NCI-H2196 (cell line): ENCODE results near the gene RPL36A.

Experiments used
- DNase-seq: peaks from one replicate; lab custom pipeline; 2025; ENCODE audit not compliant: unreplicated experiment; lab: John Stamatoyannopoulos, UW

Gene RPL36A

DNA sequence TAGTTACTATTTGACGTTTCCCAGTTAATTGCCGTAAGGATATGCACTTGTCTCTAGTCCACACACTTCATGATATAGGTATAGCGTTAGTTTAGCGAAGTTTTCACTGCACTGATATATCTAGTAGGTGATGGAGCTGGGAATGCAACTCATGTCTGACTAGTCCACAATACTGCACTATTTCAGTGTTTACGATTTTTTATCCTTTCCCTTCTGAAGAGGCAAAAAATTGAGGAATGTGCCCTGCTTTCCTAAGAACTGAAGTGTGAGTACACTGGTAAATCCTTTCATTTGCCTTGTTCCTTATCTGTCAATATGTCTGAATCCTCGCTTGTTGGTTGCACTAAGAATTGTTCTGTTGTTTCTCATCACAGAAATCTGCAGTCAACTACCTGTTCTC lies 1.0 kb downstream of the RPL36A start:
- DNase-seq, result no peak

DNA sequence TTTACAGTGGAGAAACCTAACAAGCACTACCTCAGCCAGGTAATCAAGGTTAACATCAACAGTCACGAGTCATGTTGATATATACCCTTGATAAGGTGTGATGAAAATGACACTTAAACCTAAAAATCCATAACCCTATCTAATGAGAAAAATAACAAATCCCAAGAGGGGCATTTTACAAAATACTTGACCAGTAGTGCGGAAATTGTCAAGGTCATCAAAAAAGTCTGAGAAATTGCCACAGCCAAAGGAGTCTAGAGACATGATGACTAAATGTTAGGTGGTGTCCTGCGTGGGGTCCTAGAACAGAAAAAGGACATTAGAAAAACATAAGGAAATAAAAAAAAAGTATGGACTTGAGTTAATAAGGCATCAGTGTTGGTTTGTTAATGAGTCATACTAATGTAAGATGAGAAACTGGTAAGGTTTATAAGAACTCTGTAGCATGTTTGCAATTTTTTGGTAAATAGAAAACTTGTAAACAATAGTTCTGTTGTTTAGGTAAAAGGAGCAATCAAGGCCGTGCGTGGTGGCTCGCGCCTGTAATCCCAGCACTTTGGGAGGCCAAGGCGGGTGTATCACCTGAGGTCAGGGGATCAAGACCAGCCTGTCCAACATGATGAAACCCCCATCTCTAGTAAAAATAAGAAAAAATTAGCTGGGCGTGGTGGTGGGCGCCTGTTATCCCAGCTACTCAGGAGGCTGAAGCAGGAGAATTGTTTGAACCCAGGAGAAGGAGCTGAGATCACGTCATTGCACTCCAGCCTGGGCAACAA lies 2.9 kb downstream of the RPL36A start:
- no peak for DNase-seq

DNA sequence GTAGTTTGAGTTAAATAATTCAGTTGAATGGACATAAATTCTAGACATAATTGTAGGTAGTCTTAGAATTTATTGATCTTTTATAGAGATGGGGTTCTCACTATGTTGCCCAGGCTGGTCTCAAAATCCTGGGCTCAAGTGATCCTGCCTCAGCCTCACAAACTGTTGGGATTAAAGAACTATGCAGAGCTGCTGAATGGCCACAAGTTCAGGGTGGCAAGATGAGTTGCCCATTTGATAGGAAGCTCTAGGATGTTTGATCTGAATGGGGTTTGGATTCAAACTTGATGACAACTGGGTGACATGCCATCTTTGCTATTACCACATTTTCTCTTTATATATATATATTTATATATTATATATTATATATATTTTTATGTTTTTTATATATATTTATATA lies 3.6 kb downstream of the RPL36A start:
- DNase-seq, result no peak

DNA sequence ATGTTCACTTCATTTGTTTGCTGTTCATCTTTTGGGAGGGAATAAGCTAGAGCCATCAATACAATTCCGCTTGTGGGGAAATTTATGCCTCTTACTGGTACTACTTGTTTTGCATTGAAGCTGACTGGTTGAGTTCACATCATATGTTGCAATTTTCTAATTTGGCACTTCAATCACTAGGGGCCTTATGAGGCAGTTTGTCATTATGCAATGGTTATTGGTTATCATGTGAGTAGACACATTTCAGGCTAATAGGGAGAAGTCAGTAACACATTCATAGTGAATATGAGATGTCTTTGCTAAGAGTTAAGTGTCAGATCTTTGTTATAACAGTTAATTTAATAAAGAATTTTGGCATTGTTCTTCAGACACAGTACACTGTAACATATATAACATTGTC lies 5.0 kb downstream of the RPL36A start:
- DNase-seq, result no peak

DNA sequence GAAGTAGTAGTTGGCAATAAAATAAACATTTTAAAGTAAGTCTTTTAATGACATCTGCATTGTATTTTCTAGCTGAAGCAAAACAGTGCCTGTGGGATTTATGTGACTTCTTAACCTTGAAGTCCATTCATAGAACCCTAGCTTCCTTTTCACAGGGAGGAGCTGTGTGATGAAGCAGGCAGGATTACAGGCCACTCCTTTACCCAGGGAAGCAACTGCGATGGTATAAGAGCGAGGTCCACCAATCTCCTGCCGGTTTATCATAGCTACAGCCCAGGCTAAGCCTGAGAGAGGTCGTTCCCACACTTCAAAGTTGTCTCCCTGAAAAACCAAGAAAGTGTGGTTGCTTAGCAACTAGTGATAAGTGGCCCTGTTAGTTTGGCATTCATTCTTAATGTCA lies 7.0 kb downstream of the RPL36A start:
- no peak for DNase-seq

DNA sequence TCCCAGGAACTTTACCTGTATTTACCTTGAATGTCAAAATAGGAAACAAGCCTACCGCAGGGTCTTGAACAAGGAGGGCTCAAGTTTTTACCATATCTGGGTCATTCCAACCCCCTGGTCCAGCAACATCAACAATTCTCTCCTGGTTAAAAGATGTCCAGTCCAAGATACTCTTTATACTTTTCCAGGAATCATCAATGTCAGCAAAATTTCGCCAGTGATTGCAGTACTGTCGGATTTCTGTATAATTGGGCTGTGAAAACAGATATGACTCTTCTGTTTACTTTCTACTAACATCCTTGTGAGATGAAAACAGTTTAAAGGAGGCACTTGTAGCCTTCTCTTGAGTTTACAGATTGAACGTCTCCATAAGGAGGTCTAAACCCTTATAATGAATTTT lies 7.9 kb downstream of the RPL36A start:
- DNase-seq, result no peak

DNA sequence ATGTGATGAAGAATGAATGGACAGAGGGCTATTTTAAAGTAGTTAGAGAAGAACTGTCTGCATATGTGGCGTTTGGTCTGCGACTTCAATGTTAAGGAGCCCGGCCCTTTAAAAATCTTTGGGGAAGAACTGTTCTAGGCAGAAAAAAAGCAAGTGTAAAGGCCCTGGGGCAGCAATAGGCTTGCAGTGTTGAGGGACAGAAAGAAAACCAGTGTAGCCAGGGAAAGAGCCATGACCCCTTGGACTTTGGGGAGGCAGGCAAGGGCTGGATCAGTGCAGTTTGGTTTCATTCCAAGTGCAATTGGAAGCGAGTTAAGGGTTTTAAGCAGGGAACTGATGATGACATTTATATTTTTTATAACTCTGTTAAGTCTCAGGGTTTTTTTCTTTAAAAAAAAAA lies 9.0 kb downstream of the RPL36A start:
- no peak for DNase-seq

DNA sequence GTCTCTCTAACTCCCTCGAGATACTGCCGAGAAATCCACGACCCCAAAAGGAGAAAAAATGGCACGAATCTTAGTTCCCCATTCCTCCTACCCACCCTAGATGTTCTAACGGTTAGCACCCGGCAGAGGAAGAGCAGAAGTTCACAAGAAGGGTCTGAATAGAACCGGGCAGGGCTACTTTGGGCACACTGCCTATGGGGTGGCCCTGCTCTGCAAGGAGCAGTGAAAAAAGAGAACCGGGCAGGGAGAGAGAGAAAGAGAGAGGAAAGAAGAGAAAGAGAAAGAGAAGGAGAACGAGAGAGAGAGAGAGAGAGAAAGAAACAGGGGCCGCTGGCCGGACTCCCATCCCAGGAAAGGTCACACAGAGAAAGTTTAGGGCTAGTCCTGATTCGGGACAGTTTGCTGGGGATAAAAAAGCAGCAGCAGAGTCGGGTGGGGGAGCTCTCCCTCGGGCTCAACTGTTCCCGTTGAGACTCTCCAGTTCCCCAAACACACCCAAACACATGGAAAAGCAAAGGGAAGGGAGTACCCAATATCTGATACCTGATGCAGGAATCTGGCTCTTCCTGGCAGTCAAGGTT lies 16.4 kb downstream of the RPL36A start:
- no peak for DNase-seq

DNA sequence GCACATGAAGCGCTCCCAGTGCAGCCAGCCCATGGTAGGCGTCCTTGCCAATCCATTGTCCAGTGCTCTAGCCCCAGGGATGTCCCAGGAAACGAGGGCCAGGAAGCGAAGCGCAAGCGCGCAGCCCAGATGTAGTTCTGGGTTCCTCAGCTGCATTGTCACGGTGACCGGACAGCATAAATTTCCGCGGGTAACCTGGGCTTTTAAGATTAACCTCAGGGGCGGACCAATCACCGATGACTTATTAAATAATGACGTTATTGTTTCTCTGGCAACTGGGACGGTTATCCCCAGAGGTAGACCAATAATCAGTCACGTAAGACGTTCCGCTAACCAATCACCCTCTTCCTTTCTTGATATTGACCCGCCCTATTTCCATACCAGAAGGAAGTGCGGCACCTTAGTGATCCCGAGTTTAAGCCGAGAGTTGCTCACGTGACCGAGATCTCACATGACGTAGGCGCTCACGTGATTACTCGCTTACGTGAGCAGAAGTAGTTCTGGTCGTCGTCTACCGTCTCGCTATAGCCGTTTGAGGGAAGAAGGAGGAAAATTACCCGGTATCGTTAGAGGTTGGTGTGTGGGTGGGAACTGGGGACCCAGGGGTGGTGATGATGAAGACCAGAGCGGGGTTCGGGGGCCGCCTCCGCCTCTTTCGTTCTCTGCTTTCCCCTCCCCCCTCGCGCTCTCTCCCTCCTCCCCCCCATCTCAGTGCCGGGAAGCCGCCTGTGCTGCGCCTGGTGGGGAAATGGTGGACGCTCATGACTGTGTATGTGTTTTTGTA lies 17.1 kb downstream of the RPL36A start, which contains the start of the genes GLA and HNRNPH2:
Gene GLA, minus strand, starts transcription at position 178 of the 784 bp plus-strand sequence. Its CDS starts 22 bp downstream, at position 156.
Gene HNRNPH2, plus strand, starts transcription at position 475 of the 784 bp plus-strand sequence. CDS start 3,767 bp downstream, outside the sequence.
- peak; percentile 89 for DNase-seq

DNA sequence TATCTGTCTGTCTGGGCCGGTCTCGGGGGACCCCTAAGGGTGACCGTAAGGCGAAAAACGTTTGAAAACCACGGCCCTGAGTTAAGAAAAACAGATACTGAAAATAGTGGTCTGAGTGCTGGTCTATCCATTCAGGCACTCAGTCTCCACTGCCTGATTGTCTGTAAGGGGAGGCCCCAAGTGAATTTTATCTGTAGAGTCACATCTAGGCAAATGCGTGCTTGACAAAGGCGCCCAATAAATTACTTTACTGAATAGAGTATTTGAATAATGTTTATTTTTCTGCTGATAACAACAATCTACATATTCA lies 17.7 kb downstream of the RPL36A start:
- DNase-seq, result no peak

DNA sequence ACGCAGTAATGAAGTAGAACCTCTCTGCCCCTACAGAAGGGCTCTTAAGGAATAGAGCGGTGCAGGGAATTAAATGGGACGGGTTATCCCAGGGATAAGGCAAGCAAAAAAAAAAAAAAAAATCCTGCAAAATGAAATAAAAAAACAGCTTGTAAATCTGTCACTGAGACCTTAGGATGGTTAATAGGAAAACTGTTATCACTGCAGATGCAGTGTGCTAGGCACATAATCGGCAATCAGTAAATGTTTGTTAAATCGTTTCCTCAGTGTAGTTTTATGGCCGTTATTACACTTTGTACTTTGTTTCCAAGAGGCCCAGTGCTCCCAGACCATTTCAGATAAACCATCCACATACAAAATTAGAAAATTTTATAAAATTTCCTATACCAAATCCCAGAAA lies 18.2 kb downstream of the RPL36A start:
- DNase-seq, result no peak

DNA sequence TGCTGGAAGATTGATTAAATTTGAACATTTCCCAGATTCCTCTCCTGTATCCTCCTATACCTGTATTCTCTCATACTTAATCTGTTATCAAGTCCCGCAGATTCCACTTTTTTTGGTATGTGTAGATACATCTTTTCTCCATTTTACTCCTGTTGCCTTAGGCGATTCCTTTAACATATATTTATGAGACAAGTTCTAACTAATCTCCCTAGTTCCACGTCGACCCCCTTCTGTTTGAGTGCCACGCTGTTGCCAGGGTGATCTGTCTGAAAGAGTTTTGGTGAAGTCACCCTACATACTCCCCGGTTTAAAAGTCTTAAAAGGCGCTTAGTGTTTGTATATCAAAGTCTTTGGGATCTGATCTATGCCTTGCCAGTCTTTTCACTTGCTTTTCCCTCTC lies 19.6 kb downstream of the RPL36A start:
- no peak for DNase-seq

DNA sequence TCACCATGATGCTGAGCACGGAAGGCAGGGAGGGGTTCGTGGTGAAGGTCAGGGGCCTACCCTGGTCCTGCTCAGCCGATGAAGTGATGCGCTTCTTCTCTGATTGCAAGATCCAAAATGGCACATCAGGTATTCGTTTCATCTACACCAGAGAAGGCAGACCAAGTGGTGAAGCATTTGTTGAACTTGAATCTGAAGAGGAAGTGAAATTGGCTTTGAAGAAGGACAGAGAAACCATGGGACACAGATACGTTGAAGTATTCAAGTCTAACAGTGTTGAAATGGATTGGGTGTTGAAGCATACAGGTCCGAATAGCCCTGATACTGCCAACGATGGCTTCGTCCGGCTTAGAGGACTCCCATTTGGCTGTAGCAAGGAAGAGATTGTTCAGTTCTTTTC lies 21.2 kb downstream of the RPL36A start:
- no peak for DNase-seq

DNA sequence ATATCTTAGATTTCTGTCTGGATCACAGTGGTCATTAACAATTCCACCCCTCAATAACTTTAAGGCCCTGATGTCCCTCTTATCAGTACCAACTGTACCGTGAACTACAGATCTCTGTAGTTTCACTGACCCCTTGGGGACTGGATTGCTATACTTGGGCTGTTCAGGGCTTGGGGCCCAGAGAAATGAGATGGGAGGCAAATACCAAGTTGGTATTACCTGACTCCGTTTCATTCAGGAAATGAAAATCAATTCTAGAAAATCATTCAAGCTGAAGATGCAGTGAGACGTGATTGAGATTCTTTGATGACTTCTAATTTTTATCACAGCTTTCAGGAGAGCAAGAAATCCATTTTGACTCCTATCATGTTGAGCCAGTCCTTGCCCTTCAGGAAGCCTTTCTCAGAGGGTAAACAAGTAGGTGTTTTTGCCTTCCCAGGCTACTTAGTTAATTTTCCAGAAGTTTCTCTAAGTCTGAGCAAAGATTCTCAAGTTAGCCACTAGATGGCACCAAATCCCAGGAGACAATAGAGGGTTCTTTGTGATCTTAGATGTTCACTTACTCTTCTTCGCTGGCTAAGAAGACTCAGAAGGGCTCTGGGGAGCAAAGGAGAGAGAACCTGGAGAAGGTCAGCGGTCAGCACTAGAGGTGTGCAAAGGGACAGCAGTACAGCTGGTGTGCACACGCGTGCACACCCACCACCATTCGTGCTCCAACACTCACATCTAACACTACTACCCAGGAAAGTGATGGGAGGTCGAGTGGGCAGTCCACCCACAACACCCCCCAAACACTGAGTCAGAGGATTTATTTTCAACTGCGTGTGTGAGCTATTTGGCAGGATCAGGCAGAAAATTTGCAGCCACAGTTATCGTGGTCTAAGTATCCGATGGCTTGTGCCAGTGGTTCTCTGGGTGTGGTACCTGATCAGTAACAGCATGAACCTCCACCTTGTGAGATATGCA lies 24.7 kb downstream of the RPL36A start:
- DNase-seq, result peak; percentile 19

DNA sequence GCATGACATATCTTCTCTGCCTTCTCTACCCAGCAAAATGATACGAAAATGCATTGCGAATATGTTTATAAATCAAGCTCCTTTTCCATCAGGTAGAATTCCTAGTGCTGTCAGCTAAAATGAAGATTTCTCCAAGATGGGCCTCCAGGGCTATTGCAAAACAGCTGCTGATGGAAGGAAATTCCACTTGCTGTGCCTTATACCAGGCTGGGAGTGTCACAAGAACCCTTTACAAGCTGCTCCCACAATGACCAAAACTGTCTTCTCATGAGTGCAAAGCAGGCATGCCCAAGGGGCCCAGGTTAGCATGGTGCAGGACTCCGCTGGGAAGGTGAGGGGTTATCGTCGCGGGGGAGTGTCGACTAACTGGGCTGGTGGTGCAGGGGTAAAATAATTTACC lies 25.9 kb downstream of the RPL36A start:
- no peak for DNase-seq

DNA sequence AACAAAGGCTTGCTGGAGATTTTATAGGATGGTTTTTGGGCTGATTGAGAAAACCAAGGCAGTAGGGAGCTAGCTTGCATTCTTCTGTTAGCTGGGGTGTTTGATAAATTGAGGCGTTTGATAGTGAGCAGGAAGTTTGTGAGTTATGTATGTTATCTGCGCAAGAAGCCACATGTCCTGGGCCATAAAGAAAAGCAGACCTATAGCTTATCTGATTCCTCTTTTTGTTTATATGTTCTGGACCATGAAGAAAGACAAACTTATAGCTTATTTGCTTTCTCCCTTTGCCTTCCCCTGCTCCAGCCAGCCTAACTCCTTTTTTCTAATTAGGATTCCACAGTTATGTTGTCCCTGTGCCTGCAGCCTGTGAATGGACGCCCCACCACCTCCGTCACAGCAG lies 26.4 kb downstream of the RPL36A start:
- DNase-seq, result no peak

DNA sequence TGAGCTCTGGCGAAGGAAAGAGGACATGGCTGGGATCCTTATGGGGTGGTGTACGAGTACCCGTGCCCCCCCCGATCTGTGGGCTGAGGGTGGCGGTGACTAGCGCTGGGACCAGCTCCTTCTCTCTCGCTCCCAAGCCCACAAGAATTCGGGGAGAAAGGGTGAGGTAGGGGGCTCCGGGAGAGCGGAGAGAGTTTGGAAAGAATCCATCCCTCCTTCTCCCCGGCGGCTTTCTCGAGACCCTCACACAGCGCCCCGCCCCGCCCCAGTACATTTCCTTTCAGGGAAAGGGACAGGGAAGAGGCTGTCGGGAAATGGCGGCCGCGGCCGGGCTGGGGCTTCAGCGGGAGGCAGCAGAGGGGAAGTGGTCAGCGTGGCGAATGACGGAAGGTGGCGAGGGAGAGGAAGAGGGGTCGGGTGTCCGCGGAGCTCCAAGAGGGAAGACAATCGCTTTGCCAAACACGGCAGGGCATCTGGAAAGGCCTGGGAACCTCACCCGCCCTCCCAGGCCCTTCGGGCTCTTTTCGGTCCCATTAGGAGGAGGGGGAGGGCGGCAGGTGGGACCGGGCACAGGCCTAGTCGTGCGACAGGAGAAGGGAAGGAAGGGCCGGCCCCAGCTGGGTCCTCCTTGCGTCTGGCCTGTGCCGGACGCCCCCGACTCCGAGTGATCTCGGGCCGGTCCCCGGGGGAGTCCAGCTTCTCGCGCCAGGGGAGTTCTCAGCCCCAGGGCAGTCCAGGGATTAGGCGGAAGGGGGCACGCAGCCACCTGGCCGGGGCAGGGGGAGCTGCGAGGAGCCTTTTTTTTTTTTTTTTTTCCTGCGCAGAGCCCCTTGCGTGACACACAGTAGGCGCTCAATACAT lies 27.4 kb downstream of the RPL36A start:
- no peak for DNase-seq

DNA sequence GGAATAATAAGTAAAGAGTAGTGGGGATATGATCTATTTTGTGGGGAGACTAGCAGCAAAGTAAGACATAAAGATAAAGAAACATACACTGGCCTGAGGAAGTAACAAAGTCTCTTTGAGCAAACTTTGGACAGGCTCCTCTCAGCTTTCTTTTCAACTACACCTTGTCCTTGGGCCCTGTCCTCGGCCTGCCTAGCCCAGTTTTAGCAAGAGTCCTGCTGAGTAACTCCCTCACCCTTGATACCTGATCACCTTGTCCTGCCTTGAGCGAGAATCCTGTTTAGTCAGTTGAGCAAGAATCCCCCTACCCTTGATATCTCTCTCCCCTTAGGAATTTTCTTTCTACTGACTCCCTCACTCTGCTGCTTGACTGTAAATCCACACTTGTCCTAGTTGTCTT lies 28.7 kb downstream of the RPL36A start:
- no peak for DNase-seq

DNA sequence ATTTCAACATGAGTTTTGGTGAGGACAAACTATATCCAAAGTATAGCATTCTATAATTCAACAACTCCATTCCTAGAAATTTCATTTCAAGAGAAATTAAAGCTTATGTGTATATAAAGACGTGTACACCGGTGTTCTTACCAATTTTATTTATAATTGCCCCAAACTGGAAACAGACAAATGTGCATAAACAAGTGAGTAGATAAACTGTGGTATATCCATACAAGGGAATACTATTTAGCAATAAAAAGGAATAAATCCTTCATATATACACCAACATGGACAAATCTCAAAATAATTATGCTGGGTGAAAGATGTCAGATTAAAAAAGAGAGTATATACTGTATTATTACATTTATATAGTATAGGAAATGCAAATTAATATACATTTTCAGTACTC lies 37.1 kb downstream of the RPL36A start:
- DNase-seq, result no peak

DNA sequence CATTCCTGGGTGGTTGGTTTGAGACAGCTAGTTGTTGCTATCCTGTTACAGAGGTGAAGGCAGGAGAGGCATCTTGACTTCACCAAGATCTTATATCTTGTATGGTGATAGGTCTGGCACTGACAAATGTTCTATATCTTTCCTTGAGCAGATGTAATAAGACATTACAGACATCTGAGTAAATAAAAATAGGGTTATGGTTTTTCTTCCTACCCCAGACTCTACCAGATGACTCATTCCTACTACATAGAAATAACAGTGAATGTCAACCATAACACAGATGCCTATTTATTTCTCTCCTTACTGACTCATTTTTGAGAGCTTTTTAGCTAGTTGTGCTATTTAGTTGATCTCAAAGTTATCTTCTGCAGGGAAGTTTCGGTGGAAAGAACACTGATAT lies 39.1 kb downstream of the RPL36A start:
- DNase-seq, result no peak
